GM18951 (cell line): ENCODE measurements around the gene SLC6A13.
"Not testable (repeated sequence)": the region's sequence is repeated elsewhere in the genome, so short reads cannot be mapped to it uniquely, and the experiment has no call there.

Source experiments
- POLR2A ChIP-seq: IDR thresholded peaks from 4 replicates; pipeline ENCODE4 v1.6.1; 2011; ENCODE audit warnings: mild to moderate bottlenecking; ENCODE audit not compliant: insufficient read length, insufficient read depth; ENCODE audit errors: extremely low read depth
- in situ Hi-C: fragments of 300-500 bp; cut with MboI; formaldehyde crosslinking; loops from one replicate; pipeline ENCODE4 v1.12.0; 2022; ENCODE audit warnings: low sequenced_read_pairs, mixed read lengths, inconsistent platforms; ENCODE audit not compliant: unreplicated experiment

Gene SLC6A13

DNA sequence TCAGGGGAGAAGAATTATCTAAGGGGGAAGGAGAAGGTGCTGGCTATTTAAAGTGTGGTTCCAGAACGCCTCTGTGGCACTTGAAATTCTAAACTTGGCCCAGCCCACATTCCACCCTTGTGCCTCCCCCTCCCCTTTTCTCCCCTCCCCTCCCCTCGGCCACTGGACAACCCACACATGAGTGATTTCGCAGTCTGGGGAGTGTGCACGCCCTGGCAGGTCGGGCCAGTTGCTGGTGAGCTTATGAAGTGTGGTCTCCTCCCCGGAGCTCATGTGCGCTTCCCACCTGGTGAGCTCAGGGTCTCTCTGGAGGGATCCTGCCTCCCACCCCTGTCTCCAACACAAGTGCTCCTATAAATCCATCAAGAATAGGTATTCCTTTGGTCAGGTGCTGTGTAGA is at the start of gene SLC6A13:
SLC6A13 (minus strand) TSS at position 20 of the 400 bp plus-strand sequence. CDS start 2,784 bp downstream, outside the sequence.
- TF ChIP-seq POLR2A = no peak
- in situ Hi-C loops = no loop called here

DNA sequence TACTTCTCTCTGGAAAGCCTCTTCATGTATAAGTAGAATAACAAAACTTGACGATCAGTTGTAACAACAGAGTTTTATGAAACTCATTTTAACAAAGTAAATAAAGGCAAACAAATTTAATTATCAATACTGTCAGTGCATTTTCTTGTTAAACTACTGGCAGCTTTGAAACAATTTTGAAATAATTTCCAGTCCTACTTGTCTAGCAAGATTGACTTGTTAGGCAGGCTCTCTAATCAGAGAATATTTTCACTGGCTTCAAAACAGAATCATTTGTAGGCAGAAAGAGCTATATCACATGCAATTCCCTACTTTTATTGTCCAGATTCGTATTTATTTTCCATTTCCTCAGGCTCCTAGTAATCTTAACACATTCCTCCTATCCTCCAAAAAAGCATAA is 45.9 kb upstream of the SLC6A13 start:
- TF ChIP-seq POLR2A = no peak
- in situ Hi-C loops = no loop called here

DNA sequence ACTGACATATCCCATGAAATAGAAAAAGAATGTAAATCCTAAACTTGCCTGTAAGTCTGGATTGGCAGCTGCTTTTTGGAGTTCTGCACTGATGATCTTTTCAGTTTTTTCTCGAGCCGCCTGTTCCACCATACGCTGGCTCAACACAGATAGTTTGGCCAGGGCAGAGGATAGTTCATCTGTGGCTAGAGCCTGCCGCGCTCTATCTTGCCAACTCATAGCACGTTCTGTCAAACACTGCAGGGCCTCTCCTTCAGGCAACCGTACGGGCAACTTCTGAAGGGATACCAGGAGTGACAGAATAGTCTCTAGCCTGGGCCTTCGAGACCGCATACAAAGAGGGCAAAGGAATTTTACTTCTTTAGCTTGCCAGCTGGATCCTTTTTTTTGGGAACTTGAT is 44.8 kb upstream of the SLC6A13 start:
- no peak for TF ChIP-seq POLR2A
- in situ Hi-C loops = no loop called here

- in situ Hi-C loops = no loop called here
- TF ChIP-seq POLR2A = no peak
Measured at GRCh38 chr12:304805-305204, 42.2 kb upstream of the SLC6A13 start.

- in situ Hi-C loops = not testable (repeated sequence)
Measured at GRCh38 chr12:302766-303165, 40.1 kb upstream of the SLC6A13 start.

DNA sequence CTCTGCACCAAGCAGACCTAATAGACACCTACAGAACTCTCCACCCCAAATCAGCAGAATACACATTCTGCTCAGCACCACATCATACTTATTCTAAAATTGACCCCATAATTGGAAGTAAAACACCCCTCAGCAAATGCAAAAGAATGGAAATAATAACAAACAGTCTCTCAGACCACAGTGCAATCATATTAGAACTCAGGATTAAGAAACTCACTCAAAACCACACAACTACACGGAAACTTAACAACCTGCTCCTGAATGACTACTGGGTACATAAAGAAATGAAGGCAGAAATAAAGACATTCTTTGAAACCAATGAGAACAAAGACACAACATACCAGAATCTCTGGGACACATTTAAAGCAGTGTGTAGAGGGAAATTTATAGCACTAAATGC is 37.5 kb upstream of the SLC6A13 start:
- in situ Hi-C loops = not testable (repeated sequence)

GRCh38 chr12:299511-299910 is 36.9 kb upstream of the SLC6A13 start:
- in situ Hi-C loops = not testable (repeated sequence)

DNA sequence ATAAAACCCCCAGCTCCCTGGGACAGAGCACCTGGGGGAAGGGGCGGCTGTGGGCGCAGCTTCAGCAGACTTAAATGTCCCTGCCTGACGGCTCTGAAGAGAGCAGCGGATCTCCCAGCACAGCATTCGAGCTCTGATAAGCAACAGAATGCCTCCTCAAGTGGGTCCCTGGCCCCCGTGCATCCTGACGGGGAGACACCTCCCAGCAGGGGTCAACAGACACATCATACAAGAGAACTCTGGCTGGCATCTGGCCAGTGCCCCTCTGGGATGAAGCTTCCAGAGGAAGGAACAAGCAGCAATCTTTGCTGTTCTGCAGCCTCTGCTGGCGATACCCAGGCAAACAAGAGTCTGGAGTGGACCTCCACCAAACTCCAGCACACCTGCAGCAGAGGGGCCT is 35.4 kb upstream of the SLC6A13 start:
- in situ Hi-C loops = not testable (repeated sequence)

- in situ Hi-C loops = no loop called here
Measured at GRCh38 chr12:295132-295531, 32.5 kb upstream of the SLC6A13 start.

GRCh38 chr12:293199-293598 is 30.6 kb upstream of the SLC6A13 start:
- in situ Hi-C loops = no loop called here
- no peak for TF ChIP-seq POLR2A

More at GRCh38 chr12:295132-295531, 32.5 kb upstream of the SLC6A13 start:
- TF ChIP-seq POLR2A = no peak

GRCh38 chr12:292186-292585 is 29.6 kb upstream of the SLC6A13 start:
- no peak for TF ChIP-seq POLR2A
- in situ Hi-C loops = no loop called here

GRCh38 chr12:291153-291723 is 28.6 kb upstream of the SLC6A13 start:
- no peak for TF ChIP-seq POLR2A
- in situ Hi-C loops = no loop called here

DNA sequence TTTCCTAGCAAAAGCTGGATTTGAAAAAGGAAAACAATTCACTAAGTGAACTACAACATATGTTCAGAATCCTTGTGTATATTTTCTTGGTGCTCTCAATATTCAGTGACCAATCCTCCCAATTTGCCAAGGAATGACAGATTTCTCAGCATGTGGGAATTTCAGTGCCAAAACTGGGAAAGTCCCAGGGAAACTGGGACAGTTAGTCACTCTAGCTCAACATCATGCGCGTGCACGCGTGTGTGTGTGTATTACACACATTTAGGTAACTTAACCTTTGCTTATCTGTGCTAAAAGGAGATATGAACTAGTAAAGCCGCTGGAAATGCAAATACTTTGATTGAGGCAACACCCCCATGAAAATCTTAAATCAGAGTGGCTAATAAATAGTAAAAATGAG is 26.1 kb upstream of the SLC6A13 start:
- TF ChIP-seq POLR2A = no peak
- in situ Hi-C loops = no loop called here

- in situ Hi-C loops = no loop called here
- no peak for TF ChIP-seq POLR2A
Measured at GRCh38 chr12:286531-287300, 24.1 kb upstream of the SLC6A13 start.

- in situ Hi-C loops = no loop called here
- no peak for TF ChIP-seq POLR2A
Measured at GRCh38 chr12:278046-278445, 15.4 kb upstream of the SLC6A13 start.
